DMS114 treated with DMSO at 0.1 percent for 48 hours (cell line): ENCODE results near the gene NINJ2.
"Not testable (repeated sequence)": the region's sequence is repeated elsewhere in the genome, so short reads cannot be mapped to it uniquely, and the experiment has no call there.

ENCODE experiments used
- DNase-seq: peaks from one replicate; lab custom pipeline; 2025; ENCODE audit not compliant: unreplicated experiment; lab: John Stamatoyannopoulos, UW

The NINJ2 gene

GRCh38 chr12:588024-588322, 75.3 kb downstream of the NINJ2 start:
- no peak for DNase-seq

- no peak for DNase-seq
These were observed 75.9 kb downstream of the NINJ2 start for GRCh38 chr12:587132-588023.

- no peak for DNase-seq
These were observed 76.8 kb downstream of the NINJ2 start for GRCh38 chr12:586318-587071.

GRCh38 chr12:585062-586061, 77.9 kb downstream of the NINJ2 start:
- DNase-seq = no peak

GRCh38 chr12:583251-583869, 79.9 kb downstream of the NINJ2 start:
- no peak for DNase-seq

- DNase-seq = no peak
These were observed 81.5 kb downstream of the NINJ2 start for GRCh38 chr12:581746-582145.

- no peak for DNase-seq
These were observed 81.9 kb downstream of the NINJ2 start for GRCh38 chr12:581321-581720.

GRCh38 chr12:580813-581212, 82.4 kb downstream of the NINJ2 start:
- no peak for DNase-seq

GRCh38 chr12:579420-580110, 83.7 kb downstream of the NINJ2 start:
- no peak for DNase-seq

- no peak for DNase-seq
These were observed 84.4 kb downstream of the NINJ2 start for GRCh38 chr12:578748-579419.

GRCh38 chr12:577994-578747, 85.1 kb downstream of the NINJ2 start:
- DNase-seq = not testable (repeated sequence)

- no peak for DNase-seq
These were observed 86.6 kb downstream of the NINJ2 start for GRCh38 chr12:576615-577110.

- DNase-seq = peak; percentile 10
These were observed 87.2 kb downstream of the NINJ2 start for GRCh38 chr12:575948-576614.

GRCh38 chr12:575129-575502, 88.1 kb downstream of the NINJ2 start:
- DNase-seq = no peak

- no peak for DNase-seq
These were observed 88.6 kb downstream of the NINJ2 start for GRCh38 chr12:574475-575128.

- DNase-seq = no peak
These were observed 90.0 kb downstream of the NINJ2 start for GRCh38 chr12:573232-573631.

GRCh38 chr12:572532-572899, 90.7 kb downstream of the NINJ2 start:
- DNase-seq = no peak
